Ishikawa (cell line): ENCODE measurements around the gene CDH2.

Experiments
- CEBPB ChIP-seq: IDR thresholded peaks from 2 replicates; pipeline ENCODE4 v1.6.1; 2012
- CREB1 ChIP-seq: IDR thresholded peaks from 2 replicates; pipeline ENCODE4 v1.6.1; 2012; ENCODE audit warnings: low read depth
- EGR1 ChIP-seq: IDR thresholded peaks from 2 replicates; pipeline ENCODE4 v1.6.1; 2012
- EP300 ChIP-seq: IDR thresholded peaks from 2 replicates; pipeline ENCODE4 v1.6.1; 2012; ENCODE audit warnings: borderline replicate concordance
- FOXM1 ChIP-seq: IDR thresholded peaks from 2 replicates; pipeline ENCODE4 v1.6.1; 2012; ENCODE audit warnings: low read depth, borderline replicate concordance
- MAX ChIP-seq: IDR thresholded peaks from 2 replicates; pipeline ENCODE4 v1.6.1; 2012
- NFIC ChIP-seq: IDR thresholded peaks from 2 replicates; pipeline ENCODE4 v1.6.1; 2012
- RAD21 ChIP-seq: IDR thresholded peaks from 2 replicates; pipeline ENCODE4 v1.6.1; 2012; ENCODE audit warnings: low read depth
- REST ChIP-seq: IDR thresholded peaks from 2 replicates; pipeline ENCODE4 v1.6.1; 2012; ENCODE audit warnings: low read depth, mild to moderate bottlenecking
- TAF1 ChIP-seq: IDR thresholded peaks from 2 replicates; pipeline ENCODE4 v1.6.1; 2012; ENCODE audit warnings: low read depth, mild to moderate bottlenecking
- TCF12 ChIP-seq: IDR thresholded peaks from 2 replicates; pipeline ENCODE4 v1.6.1; 2012; ENCODE audit warnings: low read depth
- TEAD4 ChIP-seq: IDR thresholded peaks from 2 replicates; pipeline ENCODE4 v1.6.1; 2012
- USF1 ChIP-seq: IDR thresholded peaks from 2 replicates; pipeline ENCODE4 v1.6.1; 2012
- YY1 ChIP-seq: IDR thresholded peaks from 2 replicates; pipeline ENCODE4 v1.6.1; 2012; ENCODE audit warnings: low read depth
- ZBTB7A ChIP-seq: IDR thresholded peaks from 2 replicates; pipeline ENCODE4 v1.6.1; 2012; ENCODE audit warnings: low read depth

CDH2 gene

GRCh38 chr18:28034567-28034966 is 142.4 kb downstream of the CDH2 start:
- TF ChIP-seq TCF12 (no peak), EP300 (no peak), FOXM1 (no peak), REST (no peak), MAX (no peak)

- no peak for TF ChIP-seq TAF1
- TF ChIP-seq TCF12: no peak
- no peak for TF ChIP-seq EGR1
- no peak for TF ChIP-seq FOXM1
- no peak for TF ChIP-seq USF1
- no peak for TF ChIP-seq TEAD4
- no peak for TF ChIP-seq NFIC
- no peak for TF ChIP-seq ZBTB7A
- no peak for TF ChIP-seq RAD21
Measured at GRCh38 chr18:28032177-28032576, 144.8 kb downstream of the CDH2 start.

- TF ChIP-seq EP300: no peak
Measured at GRCh38 chr18:28030458-28030857, 146.5 kb downstream of the CDH2 start.

GRCh38 chr18:28027755-28028154 is 149.2 kb downstream of the CDH2 start:
- TF ChIP-seq TEAD4: no peak

- TF ChIP-seq EP300: no peak
- no peak for TF ChIP-seq TAF1
- no peak for TF ChIP-seq TCF12
- no peak for TF ChIP-seq CEBPB
Measured at GRCh38 chr18:28019425-28020108, 157.4 kb downstream of the CDH2 start.

GRCh38 chr18:28018351-28018750 is 158.6 kb downstream of the CDH2 start:
- TF ChIP-seq ZBTB7A (no peak), YY1 (no peak), REST (no peak), CREB1 (no peak), TCF12 (no peak), RAD21 (no peak), TAF1 (no peak), EGR1 (no peak), EP300 (no peak), FOXM1 (no peak), MAX (no peak), USF1 (no peak), CEBPB (no peak), NFIC (no peak)

- TF ChIP-seq TAF1 (no peak), EP300 (peak; percentile 50; the same call in 1 of the 2 replicates), TCF12 (peak; percentile 80), FOXM1 (peak; percentile 42; the same call in 1 of the 2 replicates), USF1 (0 out of 2 replicates have a peak, but pooled peaks have one; percentile 25), MAX (no peak), YY1 (0 out of 2 replicates have a peak, but pooled peaks have one; percentile 30), CREB1 (no peak)
Measured at GRCh38 chr18:28015671-28016070, 161.3 kb downstream of the CDH2 start.
